HG02763 (cell line): Measurements from ENCODE around the gene LSP1.
"Not testable (repeated sequence)": the region's sequence is repeated elsewhere in the genome, so short reads cannot be mapped to it uniquely, and the experiment has no call there.

Source experiments
- ATAC-seq: cut with Tn5 transposase; IDR thresholded peaks from one replicate; pipeline ENCODE4 v1.9.1; 2021; ENCODE audit warnings: mild to moderate bottlenecking, moderate library complexity; ENCODE audit not compliant: unreplicated experiment

LSP1 gene

DNA sequence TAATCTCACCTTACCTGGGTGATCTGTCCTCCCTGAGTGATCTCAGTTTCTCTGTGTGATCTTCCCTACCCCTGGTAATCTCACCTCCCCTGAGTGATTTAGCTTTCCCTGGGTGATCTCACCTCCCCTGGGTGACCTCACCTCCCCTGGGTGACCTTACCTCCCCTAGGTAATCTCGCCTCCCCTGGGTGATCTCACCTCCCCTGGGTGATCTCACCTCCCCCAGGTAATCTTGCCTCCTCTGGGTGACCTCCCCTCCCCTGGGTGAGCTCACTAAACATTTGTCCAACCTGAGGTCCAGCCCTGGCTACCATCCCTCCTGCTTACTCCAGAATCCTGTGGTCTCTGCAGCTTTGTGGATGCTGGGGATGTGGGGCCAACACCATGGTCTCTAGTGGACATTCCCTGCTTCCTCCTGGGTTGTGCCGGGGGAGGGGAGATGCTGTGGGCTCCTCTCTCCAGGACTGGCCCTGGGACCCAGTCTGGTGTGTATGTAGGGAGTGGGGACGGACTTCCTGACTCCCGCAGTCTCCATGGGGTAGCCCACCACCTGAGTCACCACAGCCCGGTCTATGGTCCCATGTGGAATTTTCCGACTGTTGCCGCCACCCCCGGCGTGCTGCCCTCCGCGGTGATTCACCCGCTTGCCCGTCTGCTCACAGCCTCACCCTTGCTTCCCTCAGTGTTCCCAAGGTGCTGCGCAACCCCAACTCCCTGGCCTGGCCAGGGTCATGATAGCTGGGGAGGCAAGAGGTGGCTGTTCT, 9.9 kb downstream of the LSP1 start:
- no peak for ATAC-seq

- ATAC-seq: no peak
Observed at GRCh38 chr11:1863352-1864216, 10.7 kb downstream of the LSP1 start.

GRCh38 chr11:1864231-1864630, 11.3 kb downstream of the LSP1 start:
- ATAC-seq: no peak

DNA sequence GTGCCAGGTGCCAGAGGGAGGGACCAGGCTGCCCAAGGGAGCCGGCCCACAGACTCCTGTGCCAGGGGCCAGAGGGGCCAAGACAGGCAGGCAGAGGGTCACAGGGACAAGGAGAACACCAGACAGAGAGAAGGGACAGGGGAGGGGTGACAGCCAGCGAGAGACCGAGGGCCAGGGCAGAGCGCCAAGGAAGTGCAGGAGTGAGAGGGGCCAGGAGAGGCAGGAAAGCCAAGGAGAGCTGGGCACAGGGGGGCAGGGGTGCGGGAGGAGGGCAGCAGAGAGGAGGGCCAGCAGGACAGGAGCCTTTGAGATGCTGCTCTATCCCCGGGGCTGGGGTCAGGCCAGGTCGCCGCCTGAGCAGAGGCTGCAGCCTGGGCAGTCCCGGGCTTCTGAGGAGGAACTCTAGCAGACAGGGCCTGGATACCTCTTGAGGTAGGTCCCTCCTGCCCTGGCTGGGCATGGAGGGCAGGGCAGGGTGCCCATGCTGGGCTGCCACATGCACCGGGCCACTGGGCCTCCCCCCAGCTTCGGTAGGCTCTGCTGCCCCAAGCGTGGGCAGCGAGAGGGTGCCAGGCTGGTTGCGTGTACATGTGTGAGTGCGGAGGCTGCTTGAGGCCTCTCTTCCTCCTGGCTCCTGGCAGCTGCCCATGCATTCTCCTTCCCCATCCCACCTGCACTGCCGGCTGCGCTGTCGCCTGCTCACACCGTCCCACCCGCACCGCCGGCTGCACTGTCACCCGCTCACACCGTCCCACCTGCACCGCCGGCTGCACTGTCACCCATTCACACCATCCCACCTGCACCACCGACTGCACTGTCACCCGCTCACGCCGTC, 12.2 kb downstream of the LSP1 start:
- no peak for ATAC-seq

DNA sequence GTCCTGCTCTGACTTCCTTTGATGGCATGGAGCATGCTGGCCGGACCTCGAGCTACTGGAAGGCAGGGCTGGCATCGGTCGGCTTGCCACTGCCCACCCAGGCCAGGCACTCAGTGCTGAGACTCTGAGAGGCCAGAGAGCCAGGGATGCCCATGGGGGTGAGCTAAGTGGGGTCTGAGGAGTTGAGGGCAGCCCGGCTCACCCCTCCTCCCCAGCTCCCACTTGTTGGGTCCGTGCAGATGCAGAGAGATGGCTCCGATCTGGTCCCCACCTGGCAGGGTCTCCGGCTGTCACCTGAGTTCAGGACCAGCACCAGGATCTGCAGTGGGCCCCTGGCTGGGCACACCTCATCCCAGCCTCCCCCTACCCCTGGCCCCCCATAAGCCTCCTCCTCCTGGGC, 13.3 kb downstream of the LSP1 start:
- no peak for ATAC-seq

GRCh38 chr11:1866776-1867175, 13.9 kb downstream of the LSP1 start:
- no peak for ATAC-seq

DNA sequence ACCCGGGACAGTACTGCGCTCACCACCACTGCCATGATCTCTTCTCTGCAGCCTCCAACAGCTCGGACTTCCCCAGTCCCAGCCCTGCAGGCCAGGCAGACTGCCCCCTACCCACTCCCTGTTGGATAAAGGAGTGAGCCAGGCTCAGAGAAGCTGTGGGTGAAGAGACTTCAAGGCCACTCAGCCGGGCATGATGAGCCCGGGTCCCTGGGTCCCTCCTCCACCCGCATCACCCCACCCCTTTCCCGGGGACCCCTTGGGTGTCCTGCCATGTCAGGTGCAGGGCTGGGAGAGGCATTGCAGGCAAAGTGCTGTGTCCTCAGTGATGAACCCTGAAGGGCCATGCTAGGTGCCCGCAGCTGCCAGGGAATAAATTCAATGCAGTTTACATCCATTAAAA, 14.5 kb downstream of the LSP1 start:
- no peak for ATAC-seq

- no peak for ATAC-seq
Observed at GRCh38 chr11:1868056-1868635, 15.3 kb downstream of the LSP1 start.

GRCh38 chr11:1868636-1869291, 15.9 kb downstream of the LSP1 start:
- no peak for ATAC-seq

GRCh38 chr11:1869427-1870325, 16.8 kb downstream of the LSP1 start:
- ATAC-seq: no peak

- no peak for ATAC-seq
Observed at GRCh38 chr11:1870326-1870696, 17.4 kb downstream of the LSP1 start.

DNA sequence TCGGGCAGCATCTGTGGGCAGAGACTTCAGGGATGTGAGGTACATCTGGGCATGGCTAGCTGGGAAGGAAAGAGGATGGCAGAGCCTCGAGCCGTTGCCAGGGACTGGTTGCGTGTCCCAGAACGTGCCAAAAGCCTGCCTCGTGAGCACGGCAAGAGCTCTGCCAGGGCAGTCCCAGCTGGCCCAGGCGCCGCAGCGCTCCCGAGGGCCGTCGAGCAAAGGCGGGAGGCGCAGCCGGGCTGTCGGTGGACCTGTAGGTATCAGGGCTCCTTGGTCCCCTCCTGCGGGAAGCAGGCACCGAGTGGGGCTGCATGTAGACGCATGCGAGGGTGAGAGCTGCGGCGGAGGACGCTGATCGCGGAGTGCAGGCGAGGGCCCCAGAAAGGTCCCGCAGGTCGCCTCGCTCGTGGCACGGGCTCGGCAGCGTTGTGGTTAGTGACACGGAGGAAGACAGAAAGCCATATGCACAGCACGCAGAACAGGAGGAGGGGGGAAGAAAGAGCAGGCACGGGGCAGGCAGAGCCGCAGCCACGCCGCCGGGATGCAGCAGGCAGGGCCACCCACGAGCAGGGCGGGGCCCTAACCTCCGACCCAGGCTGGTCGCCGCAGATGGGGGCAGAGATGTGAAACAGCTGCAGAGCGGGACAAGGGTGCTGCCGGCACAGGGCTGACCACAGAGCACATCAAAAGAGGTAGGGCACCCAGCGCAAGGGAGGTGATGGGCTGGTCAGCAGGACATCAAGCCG, 18.0 kb downstream of the LSP1 start:
- no peak for ATAC-seq

- no peak for ATAC-seq
Observed at GRCh38 chr11:1871531-1871930, 18.6 kb downstream of the LSP1 start.

DNA sequence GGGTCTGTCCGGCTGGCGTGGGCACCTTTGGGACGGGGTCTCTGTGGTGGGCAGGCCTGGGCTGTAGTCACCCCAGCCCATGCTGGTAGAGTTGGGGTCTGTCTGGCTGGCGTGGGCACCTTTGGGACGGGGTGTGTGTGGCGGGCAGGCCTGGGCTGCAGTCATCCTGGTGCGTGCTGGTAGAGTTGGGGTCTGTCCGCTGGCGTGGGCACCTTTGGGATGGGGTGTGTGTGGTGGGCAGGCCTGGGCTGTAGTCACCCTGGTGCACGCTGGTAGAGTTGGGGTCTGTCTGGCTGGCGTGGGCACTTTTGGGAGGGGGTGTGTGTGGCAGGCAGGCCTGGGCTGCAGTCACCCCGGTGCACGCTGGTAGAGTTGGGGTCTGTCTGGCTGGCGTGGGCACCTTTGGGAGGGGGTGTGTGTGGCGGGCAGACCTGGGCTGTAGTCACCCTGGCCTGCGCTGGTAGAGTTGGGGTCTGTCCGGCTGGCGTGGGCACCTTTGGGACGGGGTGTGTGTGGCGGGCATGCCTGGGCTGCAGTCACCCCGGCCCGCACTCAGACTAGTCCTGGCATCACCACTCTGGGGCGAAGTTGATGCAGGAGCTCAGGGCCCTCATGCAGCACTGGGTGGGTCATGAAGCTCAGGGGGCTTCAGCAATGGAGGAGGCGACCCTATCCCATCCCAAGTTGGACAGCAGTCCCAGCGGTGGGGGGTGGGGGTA, 19.5 kb downstream of the LSP1 start:
- no peak for ATAC-seq

DNA sequence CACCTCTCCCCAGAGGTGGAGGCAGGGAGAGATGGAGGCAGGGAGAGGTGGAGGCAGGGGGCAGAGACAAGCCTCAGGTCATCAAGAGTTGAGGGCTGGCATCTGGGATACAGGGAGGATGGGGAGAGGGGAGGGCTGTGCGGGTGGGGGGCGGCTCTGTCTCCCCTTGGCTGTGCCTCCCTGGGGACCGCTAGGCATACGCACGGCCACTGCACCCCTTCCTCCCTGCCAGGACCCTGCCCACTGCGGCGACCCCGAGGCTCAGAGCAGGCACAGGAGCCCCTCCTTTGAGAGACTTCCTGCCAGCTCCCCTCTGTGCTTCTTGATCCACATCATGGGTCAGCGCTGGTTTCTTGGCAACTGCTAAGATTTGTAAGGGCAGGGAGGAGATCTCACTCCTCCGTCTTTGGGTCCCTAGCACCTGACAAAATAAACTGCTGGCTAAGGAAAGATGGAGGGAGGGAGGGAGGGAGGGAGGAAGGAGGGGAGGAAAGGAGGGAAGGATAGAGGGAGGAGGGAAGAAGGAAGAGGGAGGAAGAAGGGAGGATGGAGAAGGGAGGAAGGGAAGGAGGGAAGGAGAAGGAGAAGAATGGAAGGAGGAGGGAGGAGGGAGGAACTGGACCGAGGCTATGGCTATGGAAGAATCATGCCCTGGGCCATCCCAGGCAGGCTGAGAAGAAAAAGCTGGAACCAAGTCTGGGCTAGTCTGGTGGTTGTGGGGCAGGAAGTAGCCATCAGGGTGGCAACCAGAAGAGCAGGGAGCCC, 20.3 kb downstream of the LSP1 start:
- ATAC-seq: no peak

- ATAC-seq: not testable (repeated sequence)
Observed at GRCh38 chr11:1873813-1874150, 20.9 kb downstream of the LSP1 start.

GRCh38 chr11:1874441-1875092, 21.7 kb downstream of the LSP1 start:
- not testable (repeated sequence) for ATAC-seq
